Frontal cortex (tissue), 4 donors: Measurements from ENCODE around the gene CRTAC1. TPM values are rescaled to one million over a fixed set of nuclear protein-coding genes. Genes with fewer than 3 reads are reported as not detected.

ENCODE experiments used
- DNase-seq, 2 donors: peaks; one replicate each; pipeline ENCODE4 v3.0.0; 2012; ENCODE audit warnings: low spot score in 2 of 2
- FAIRE-seq: peaks from 2 replicates; lab custom pipeline; 2012; peaks lifted over from hg19 to GRCh38; lab: Jason Lieb, UNC
- small RNA-seq: library from RNA; depleted of rRNA; stranded (forward); fragments of <200 nt; gene quantifications from one replicate; pipeline ENCODE3, GENCODE V24; 2014
- total RNA-seq: library from RNA; depleted of rRNA; stranded (reverse); fragments of >200 nt; gene quantifications from one replicate; pipeline ENCODE4 v1.2.3, GENCODE V29; 2014
- donor health status: control.
- donor health status: control.
- donor health status: control.

Gene CRTAC1
- total RNA-seq, 1 donor from 2014 or later: 7.3 TPM

GRCh38 chr10:97825020-97825760, 205.2 kb downstream of the CRTAC1 start:
- DNase-seq: no peak
- FAIRE-seq: no peak

- DNase-seq: no peak
- FAIRE-seq: no peak
These were observed 206.7 kb downstream of the CRTAC1 start for GRCh38 chr10:97823734-97824133.

GRCh38 chr10:97822261-97822687, 208.1 kb downstream of the CRTAC1 start:
- no peak for DNase-seq
- FAIRE-seq: no peak

GRCh38 chr10:97821308-97822038, 208.9 kb downstream of the CRTAC1 start:
- FAIRE-seq: no peak

GRCh38 chr10:97820096-97820704, 210.2 kb downstream of the CRTAC1 start:
- DNase-seq (no peak), FAIRE-seq (no peak)

More at GRCh38 chr10:97821308-97822038, 208.9 kb downstream of the CRTAC1 start:
- DNase-seq: no peak

GRCh38 chr10:97818572-97818971, 211.8 kb downstream of the CRTAC1 start:
- DNase-seq: no peak
- FAIRE-seq: no peak

- no peak for FAIRE-seq
- no peak for DNase-seq
These were observed 213.8 kb downstream of the CRTAC1 start for GRCh38 chr10:97816609-97817008.

Small RNAs within 50 kb of the gene (small RNA-seq; reads per million reads assigned to genes)
- not detected for gene AL355301.1

Other genes starting within 250 kb of the CRTAC1 start
- 17.9 TPM for gene GOLGA7B, start 180.8 kb downstream of the CRTAC1 start, total RNA-seq
- gene R3HCC1L, start 104.0 kb upstream of the CRTAC1 start, total RNA-seq: 17.9 TPM
- not detected for gene LOXL4, start 237.6 kb upstream of the CRTAC1 start, total RNA-seq